Transverse colon (tissue), 4 donors: ENCODE data around the gene OBSCN. TPM values are rescaled to one million over a fixed set of nuclear protein-coding genes. Genes with fewer than 3 reads are reported as not detected.

Experiments used
- DNase-seq: peaks from one replicate; pipeline ENCODE4 v3.0.0-alpha.2; 2019
- H3K27ac ChIP-seq, 4 donors: fragments of 200-600 bp; sonication (generic); 2 replicates each; pipeline ENCODE4 v1.5.1; 2016 to 2018; ENCODE audit warnings: inconsistent platforms in 4 of 4
- H3K27me3 ChIP-seq: fragments of 200-600 bp; sonication (generic); 2 replicates; pipeline ENCODE4 v1.5.1; 2017; ENCODE audit warnings: inconsistent platforms
- H3K36me3 ChIP-seq, 4 donors: fragments of 200-600 bp; sonication (generic); 2 replicates each; pipeline ENCODE4 v1.5.1; 2017 to 2019; ENCODE audit warnings: inconsistent platforms in 4 of 4
- H3K4me1 ChIP-seq, 4 donors: fragments of 200-600 bp; sonication (generic); 2 replicates each; pipeline ENCODE4 v1.5.1; 2017 to 2020; ENCODE audit warnings: inconsistent platforms in 4 of 4
- H3K4me3 ChIP-seq, 4 donors: fragments of 200-600 bp; sonication (generic); 1 replicate in 1 of 4; 2 replicates in 3 of 4; pipeline versions ENCODE4 v1.5.1 to v1.6.1; 2017 to 2019; ENCODE audit warnings: inconsistent platforms in 4 of 4
- H3K9me3 ChIP-seq, 2 donors: fragments of 200-600 bp; sonication (generic); 2 replicates each; pipeline ENCODE4 v1.5.1; 2017 to 2019; ENCODE audit warnings: inconsistent platforms in 2 of 2
- CTCF ChIP-seq, 5 experiments: fragments of 200-600 bp in 3 of 5; fragments of 450-650 bp in 2 of 5; sonication (generic) in 3 of 5; IDR thresholded peaks; 1 replicate in 2 of 5; 2 replicates in 3 of 5; pipeline ENCODE4 v1.5.1; 2016 to 2017; ENCODE audit warnings: antibody characterized with exemption in 5 of 5, inconsistent platforms in 3 of 5, mild to moderate bottlenecking in 2 of 5, moderate library complexity in 1 of 5
- EP300 ChIP-seq: sonication (generic); formaldehyde crosslinking; IDR thresholded peaks from one replicate; pipeline ENCODE4 v1.6.1; 2017; ENCODE audit warnings: antibody characterized with exemption, low read depth
- POLR2A ChIP-seq: fragments of 450-650 bp; IDR thresholded peaks from one replicate; pipeline ENCODE4 v1.6.1; 2016; ENCODE audit warnings: antibody characterized with exemption, mild to moderate bottlenecking, moderate library complexity
- POLR2AphosphoS5 ChIP-seq, 3 donors: sonication (generic); formaldehyde crosslinking; IDR thresholded peaks; one replicate each; pipeline ENCODE4 v1.6.1; 2016; ENCODE audit warnings: antibody characterized with exemption in 3 of 3
- WGBS, 2 donors: methylation state at CpG; one replicate each; pipeline ENCODE4 v1.1.5; 2018; ENCODE audit warnings: low coverage in 1 of 2; 5-methylcytosine and 5-hydroxymethylcytosine counted together
- in situ Hi-C, 4 donors: fragments of 200-750 bp; cut with MboI; loops; one replicate each; pipeline versions ENCODE4 v1.15.0 to v1.15.1; 2017; ENCODE audit warnings: low sequenced_read_pairs in 3 of 4, low pct_ligation_motif_present in 1 of 4, low pct_unique_long_range_greater_than_20kb in 1 of 4
- intact Hi-C: fragments of 100-400 bp; cut with DNase I; formaldehyde crosslinking; loops from one replicate; pipeline ENCODE4 v1.15.1; 2023; ENCODE audit warnings: low total_unique reads
- total RNA-seq, 4 donors: library from RNA; depleted of rRNA; stranded (reverse); fragments of >200 nt; gene quantifications; one replicate each; pipeline ENCODE4 v1.1.0, GENCODE V29; 2016

OBSCN gene
- total RNA-seq, 4 donors from 2014 or later, result 11.9 to 21.7 (median 15.8) TPM

- WGBS, 2 donors, result 93% methylated on average over 22 of the region's 22 CpGs; no CpG with 5 or more reads in 1 of the 2 donors
- Histone ChIP-seq H3K27me3 (peaks cover 30% of the 10 kb centered on the region), H3K4me1 (peaks cover 5 to 26% (median 20%) of the 10 kb centered on the region in 4 donors), H3K27ac (peak overlapping the region in 3 of 4 donors; percentile 43 to 66 (median 53)), H3K36me3 (no peaks in the 10 kb centered on the region), H3K4me3 (no peak overlapping the region), H3K9me3 (no peaks in the 10 kb centered on the region)
- TF ChIP-seq EP300 (no peak), CTCF (IDR thresholded peaks at IDR 0.05) (no peak), POLR2A (no peak), POLR2AphosphoS5 (IDR thresholded peaks at IDR 0.05) (no peak)
- intact Hi-C loops (no loop called here), in situ Hi-C loops (no loop called here)
- DNase-seq, result no peak
Observed at GRCh38 chr1:228375578-228376261, 167.9 kb downstream of the OBSCN start.

- peaks cover 5 to 26% (median 21%) of the 10 kb centered on the region in 4 donors for H3K4me1 ChIP-seq
- no peak overlapping the region for H3K4me3 ChIP-seq
- intact Hi-C loops (no loop called here), in situ Hi-C loops (no loop called here)
- H3K36me3 ChIP-seq, result no peaks in the 10 kb centered on the region
- WGBS, 2 donors, result 81% methylated on average over 3 of the region's 3 CpGs; no CpG with 5 or more reads in 1 of the 2 donors
- H3K27me3 ChIP-seq, result peaks cover 25% of the 10 kb centered on the region
- H3K27ac ChIP-seq, result no peak overlapping the region
- no peaks in the 10 kb centered on the region for H3K9me3 ChIP-seq
- DNase-seq, result no peak
- TF ChIP-seq POLR2A (no peak), POLR2AphosphoS5 (IDR thresholded peaks at IDR 0.05) (no peak), EP300 (no peak), CTCF (IDR thresholded peaks at IDR 0.05) (no peak)
Observed at GRCh38 chr1:228376262-228376628, 168.4 kb downstream of the OBSCN start.

GRCh38 chr1:228376651-228377631 lies 169.1 kb downstream of the OBSCN start:
- no peaks in the 10 kb centered on the region for H3K36me3 ChIP-seq
- TF ChIP-seq POLR2A (no peak), CTCF (IDR thresholded peaks at IDR 0.05) (no peak), POLR2AphosphoS5 (IDR thresholded peaks at IDR 0.05) (no peak), EP300 (no peak)
- 94% methylated on average over 29 of the region's 31 CpGs; no CpG with 5 or more reads in 1 of the 2 donors for WGBS, 2 donors
- H3K27ac ChIP-seq, result no peak overlapping the region
- no peak overlapping the region for H3K4me3 ChIP-seq
- DNase-seq, result no peak
- in situ Hi-C loops (no loop called here), intact Hi-C loops (no loop called here)
- H3K27me3 ChIP-seq, result peaks cover 18% of the 10 kb centered on the region
- H3K4me1 ChIP-seq, result peaks cover 5 to 23% (median 22%) of the 10 kb centered on the region in 4 donors
- H3K9me3 ChIP-seq, result no peaks in the 10 kb centered on the region

GRCh38 chr1:228377664-228378089 lies 169.8 kb downstream of the OBSCN start:
- Histone ChIP-seq H3K4me1 (peaks cover 5 to 23% (median 16%) of the 10 kb centered on the region in 4 donors), H3K4me3 (peak overlapping the region in 1 of 4 donors; percentile 50), H3K36me3 (no peaks in the 10 kb centered on the region), H3K27ac (peak overlapping the region in 1 of 4 donors; percentile 48), H3K9me3 (no peaks in the 10 kb centered on the region), H3K27me3 (peaks cover 16% of the 10 kb centered on the region)
- WGBS, 2 donors, result 78% methylated on average over 5 of the region's 5 CpGs; no CpG with 5 or more reads in 1 of the 2 donors
- in situ Hi-C loops, result no loop called here
- intact Hi-C loops, result no loop called here
- TF ChIP-seq CTCF (IDR thresholded peaks at IDR 0.05) (no peak), POLR2A (no peak), EP300 (no peak), POLR2AphosphoS5 (IDR thresholded peaks at IDR 0.05) (no peak)
- no peak for DNase-seq
